GF-D8 (cell line): ENCODE results near the gene NEBL.

Experiments used
- DNase-seq: peaks from one replicate; lab custom pipeline; 2025; lab: John Stamatoyannopoulos, UW

The NEBL gene

GRCh38 chr10:20898866-20899535 is 1.9 kb upstream of the NEBL start:
- no peak for DNase-seq

GRCh38 chr10:20893297-20893696 is 3.8 kb downstream of the NEBL start:
- DNase-seq = no peak

- DNase-seq = no peak
Observed at GRCh38 chr10:20892796-20893195, 4.3 kb downstream of the NEBL start.

GRCh38 chr10:20892011-20892585 is 5.0 kb downstream of the NEBL start:
- no peak for DNase-seq

- DNase-seq = no peak
Observed at GRCh38 chr10:20891338-20891714, 5.8 kb downstream of the NEBL start.

DNA sequence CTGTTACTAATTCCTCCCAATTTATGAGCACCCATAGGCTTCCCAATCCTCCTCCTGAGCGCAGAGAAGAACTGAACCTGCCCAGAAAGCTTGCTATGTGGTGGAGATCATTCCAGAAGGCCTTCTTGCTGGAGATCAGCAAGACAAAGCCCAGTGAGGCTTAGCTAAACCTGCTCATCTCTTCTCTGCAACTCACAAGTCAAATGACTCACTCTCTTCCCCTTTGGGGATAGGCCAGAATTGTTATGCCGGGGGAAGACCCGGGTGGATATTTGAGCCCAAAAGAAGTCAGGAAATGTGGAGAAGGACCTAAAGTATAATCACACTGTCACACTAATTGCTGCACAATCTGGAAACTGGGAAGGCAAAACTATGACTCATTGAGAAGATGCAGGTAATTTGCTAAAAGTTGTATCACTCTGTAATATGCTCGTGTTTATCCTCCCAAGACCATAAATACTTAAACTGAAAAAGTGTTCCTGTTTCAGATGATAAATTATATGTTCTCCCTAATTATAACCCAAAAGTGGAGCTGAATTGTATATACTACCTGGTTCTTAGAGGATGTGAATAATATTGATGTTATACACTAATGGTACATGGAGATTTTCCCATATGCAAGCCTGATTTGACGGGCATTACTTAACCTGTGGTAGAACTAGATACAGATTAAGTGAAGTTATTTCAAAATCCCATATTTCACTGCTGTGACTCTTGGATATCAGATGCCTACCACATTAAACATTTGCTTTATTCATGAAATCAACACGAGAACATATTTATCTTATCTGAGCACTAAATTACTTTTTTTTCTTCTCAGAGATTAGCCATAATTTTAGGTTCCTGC is 6.4 kb downstream of the NEBL start:
- DNase-seq = no peak

DNA sequence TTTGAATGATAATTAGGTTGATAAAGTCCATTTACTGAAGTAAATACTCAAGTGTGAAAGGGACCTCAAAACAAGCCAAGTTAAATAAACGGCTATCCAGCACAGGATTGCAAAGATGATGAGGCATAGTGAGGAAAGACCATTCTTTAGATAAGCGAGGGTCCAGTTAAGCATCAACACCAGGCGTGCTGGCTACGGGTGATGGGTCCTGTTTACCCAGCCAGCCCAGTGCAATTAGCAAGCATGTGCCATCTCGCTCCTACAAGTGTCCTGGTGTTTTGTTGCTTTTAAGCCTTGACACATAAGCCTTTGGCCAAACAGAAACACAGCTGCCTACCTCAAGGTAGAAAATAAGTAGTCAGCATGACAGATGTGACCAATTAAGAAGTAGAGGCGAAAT is 7.1 kb downstream of the NEBL start:
- no peak for DNase-seq

DNA sequence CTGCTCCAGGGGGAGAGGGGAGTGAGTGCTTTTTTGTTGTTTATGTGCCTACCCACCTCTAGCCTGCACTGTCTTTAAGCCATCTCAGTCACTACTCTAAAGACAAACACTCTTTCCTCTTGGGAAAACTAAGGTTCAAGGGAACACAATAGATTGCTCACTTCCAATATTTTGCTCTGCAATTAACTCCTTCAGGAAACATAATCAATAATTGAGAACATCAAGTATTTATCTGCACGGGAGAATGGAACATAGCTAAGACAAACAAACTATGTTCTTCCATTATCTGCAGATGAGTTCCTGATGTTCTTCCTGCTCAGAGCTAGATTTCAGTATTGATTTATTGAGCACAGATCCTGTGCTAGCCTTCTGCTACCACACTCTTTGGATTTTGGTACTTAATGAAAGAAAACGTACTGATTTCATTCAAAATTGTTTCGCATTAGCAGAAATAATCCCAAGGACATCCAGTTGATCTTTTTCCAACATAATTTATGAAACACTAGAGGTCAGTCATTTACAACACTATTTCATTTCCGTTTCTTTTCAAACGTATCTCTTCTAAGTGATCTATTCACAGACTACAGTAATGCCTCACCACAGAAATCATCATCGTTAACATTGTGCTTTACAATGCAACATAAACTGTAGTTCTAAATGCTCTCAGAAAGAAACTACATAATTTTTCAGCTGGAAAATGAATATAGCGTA is 8.3 kb downstream of the NEBL start:
- no peak for DNase-seq

- DNase-seq = no peak
Observed at GRCh38 chr10:20887706-20888555, 9.2 kb downstream of the NEBL start.

DNA sequence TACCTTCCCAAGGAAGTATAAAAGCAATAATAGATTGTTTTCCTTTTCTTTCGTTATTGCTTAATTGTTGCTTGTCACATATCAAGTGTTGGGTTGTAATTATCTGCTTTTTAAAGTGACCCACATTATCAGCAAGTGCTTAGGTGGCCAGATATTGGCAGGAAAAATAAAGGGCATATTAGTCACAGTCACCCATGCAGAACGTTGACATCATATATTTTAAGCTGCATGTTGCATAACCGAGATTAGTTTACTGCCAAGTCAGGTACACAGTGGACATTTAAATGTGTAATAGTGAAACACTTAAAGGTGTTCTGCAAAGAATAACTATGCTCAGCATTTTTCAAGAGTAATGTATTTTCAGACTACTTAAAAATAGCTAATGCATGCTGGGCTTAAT is 11.4 kb downstream of the NEBL start:
- no peak for DNase-seq

GRCh38 chr10:20883552-20883951 is 13.6 kb downstream of the NEBL start:
- no peak for DNase-seq

DNA sequence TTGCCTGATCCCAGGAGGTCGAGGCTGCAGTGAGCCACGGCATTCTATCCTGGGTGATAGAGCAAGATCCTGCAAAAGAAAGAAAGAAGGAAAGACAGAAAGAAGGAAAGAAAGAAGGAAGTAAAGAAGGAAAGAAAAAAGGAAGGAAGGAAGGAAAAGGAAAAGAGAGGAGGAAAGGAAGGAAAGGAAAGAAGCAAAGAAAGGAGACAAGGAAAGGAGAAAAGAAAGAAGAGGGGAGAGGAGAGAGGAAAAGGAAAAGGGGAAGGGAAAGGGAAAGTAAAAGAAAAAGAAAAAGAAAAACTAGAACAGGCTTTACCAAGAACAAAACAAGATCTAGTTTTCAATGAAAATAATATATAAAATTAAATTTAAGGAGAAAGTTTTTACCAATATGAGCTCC is 15.0 kb downstream of the NEBL start:
- DNase-seq = no peak

DNA sequence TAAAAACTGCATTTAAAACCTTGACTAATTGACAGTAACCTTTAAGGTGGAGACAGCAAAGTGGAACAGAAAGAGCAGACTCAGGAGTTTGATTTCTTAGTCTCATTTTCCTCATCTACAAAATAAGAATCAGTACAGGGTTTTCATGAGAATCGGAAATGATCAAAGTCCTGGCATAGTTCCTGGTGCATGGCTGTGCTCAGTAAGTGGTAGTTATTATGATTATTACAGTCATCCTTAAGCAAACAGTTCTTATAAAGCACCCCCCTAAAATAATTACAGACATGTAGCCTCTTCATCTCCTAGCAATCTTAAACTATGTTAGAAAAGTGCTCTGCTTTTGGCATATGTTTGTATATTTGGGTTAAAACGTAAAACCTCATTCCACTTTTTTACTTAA is 18.0 kb downstream of the NEBL start:
- DNase-seq = no peak

DNA sequence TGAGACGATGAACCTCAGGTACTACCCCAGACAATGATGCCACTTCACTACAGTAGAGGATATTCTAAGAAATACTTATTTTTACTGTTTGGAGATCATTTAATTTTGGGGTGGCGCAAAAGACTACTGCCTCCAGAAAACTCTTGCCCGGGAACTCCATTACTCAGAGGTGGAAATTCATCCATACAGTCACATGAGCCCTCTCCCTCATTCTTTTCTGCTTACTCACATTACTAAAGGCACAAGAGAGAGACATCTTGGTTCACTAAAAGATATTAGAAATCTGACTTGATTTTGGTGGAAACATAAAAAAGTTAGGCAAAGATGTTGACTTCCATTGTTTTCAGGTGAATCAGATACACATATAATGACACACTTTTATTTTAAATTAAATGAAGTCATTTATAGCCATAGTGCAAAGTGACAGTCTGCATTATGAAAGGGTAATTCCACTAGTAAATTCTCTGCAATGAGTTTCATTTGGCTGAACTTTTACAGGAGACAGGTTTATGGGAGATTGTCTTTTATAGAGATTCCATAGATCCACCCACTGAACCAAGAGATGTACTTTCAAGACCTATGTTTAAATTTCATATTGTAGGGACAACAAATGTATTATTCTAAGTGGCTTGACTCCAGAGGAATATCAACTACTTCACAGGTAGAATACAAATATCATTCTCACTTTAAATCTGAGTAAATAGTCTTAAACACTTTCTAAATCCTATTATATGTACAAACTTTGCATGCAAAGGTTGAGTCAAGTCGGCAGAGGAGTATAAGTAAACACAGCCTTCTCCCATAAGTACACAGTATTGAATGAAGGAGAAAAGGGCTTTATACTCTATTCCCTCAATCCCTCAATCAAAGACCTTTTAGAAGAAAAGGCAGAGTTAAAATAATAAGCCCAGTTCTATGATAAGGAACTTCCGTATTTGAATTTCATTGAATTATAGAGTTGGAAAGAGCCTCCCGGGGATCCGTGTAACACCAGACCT is 18.8 kb downstream of the NEBL start:
- DNase-seq = no peak

DNA sequence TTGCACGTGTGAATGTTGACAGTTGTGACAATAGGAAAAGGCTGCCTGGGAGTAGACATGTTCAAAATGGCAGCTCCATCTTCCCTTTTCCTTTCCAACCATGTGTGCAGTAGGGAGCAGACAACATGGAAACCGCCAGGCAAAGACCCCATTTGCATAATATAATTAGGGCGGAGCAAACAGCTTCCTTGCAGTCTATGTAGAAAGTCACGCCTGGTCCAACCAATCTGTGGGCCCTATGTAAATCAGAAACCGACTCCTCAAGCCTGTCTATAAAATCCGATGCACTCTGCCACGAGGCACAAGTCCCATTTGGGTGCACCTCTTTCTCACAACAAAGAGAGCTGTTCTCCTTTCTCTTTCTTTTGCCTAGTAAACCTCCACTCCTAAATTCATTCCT is 19.6 kb downstream of the NEBL start:
- no peak for DNase-seq

- no peak for DNase-seq
Observed at GRCh38 chr10:20874261-20874660, 22.9 kb downstream of the NEBL start.

- DNase-seq = no peak
Observed at GRCh38 chr10:20871970-20872369, 25.1 kb downstream of the NEBL start.

- no peak for DNase-seq
Observed at GRCh38 chr10:20870834-20871233, 26.3 kb downstream of the NEBL start.

- DNase-seq = no peak
Observed at GRCh38 chr10:20863008-20863407, 34.1 kb downstream of the NEBL start.
